Measurements from ENCODE around the gene ARHGAP6.

GRCh38 chrX:11269006-11269405, 396.7 kb downstream of the ARHGAP6 start:
- TF ChIP-seq CTCF (IDR thresholded peaks at IDR 0.05) (no peak), EZH2 (IDR thresholded peaks at IDR 0.05) (no peak), EZH2phosphoT487 (IDR thresholded peaks at IDR 0.05) (no peak)

Measured in neural progenitor cell (in vitro differentiated cells).